DOHH2 (cell line): ENCODE measurements around the gene RBBP6.

Source experiments
- H3F3A ChIP-seq: fragments of 200-600 bp; sonication (generic), shearing (Covaris generic); 2 replicates; pipeline ENCODE4 v1.6.0; 2016; ENCODE audit warnings: antibody characterized with exemption, mild to moderate bottlenecking; ENCODE audit not compliant: control insufficient read depth, insufficient read depth
- H3K27ac ChIP-seq: fragments of 200-600 bp; sonication (generic); 2 replicates; pipeline ENCODE4 v1.5.1; 2014; ENCODE audit warnings: low read depth, mild to moderate bottlenecking, low read length, moderate library complexity
- H3K27me3 ChIP-seq: fragments of 200-600 bp; sonication (generic); 2 replicates; pipeline ENCODE4 v1.6.1; 2014; ENCODE audit warnings: mild to moderate bottlenecking, low read length, mixed read lengths; ENCODE audit not compliant: control insufficient read depth
- H3K36me3 ChIP-seq: fragments of 200-600 bp; sonication (generic); 2 replicates; pipeline ENCODE4 v1.6.1; 2014; ENCODE audit warnings: mild to moderate bottlenecking, low read length, moderate library complexity, mixed read lengths; ENCODE audit not compliant: control insufficient read depth
- H3K4me1 ChIP-seq: fragments of 200-600 bp; sonication (generic); 2 replicates; pipeline ENCODE4 v1.6.1; 2014; ENCODE audit warnings: mild to moderate bottlenecking, low read length, mixed read lengths; ENCODE audit not compliant: control insufficient read depth
- H3K4me2 ChIP-seq: fragments of 200-600 bp; sonication (generic); 2 replicates; pipeline ENCODE4 v1.6.0; 2014; ENCODE audit warnings: mild to moderate bottlenecking, low read length, moderate library complexity
- H3K4me3 ChIP-seq: fragments of 200-600 bp; sonication (generic); 2 replicates; pipeline ENCODE4 v1.5.1; 2014; ENCODE audit warnings: mild to moderate bottlenecking, low read length, mixed read lengths
- H3K79me2 ChIP-seq: fragments of 200-600 bp; sonication (generic); 2 replicates; pipeline ENCODE4 v1.6.1; 2014; ENCODE audit warnings: mild to moderate bottlenecking, low read length, mixed read lengths; ENCODE audit not compliant: control insufficient read depth
- H3K9me2 ChIP-seq: fragments of 200-600 bp; sonication (generic); replicated peaks from 2 replicates; pipeline ENCODE4 v1.6.1; 2014; ENCODE audit warnings: mild to moderate bottlenecking, low read length, mixed read lengths; ENCODE audit not compliant: control insufficient read depth
- H3K9me3 ChIP-seq: fragments of 200-600 bp; sonication (generic); 2 replicates; pipeline ENCODE4 v1.6.1; 2014; ENCODE audit warnings: antibody characterized with exemption, low read length, mixed read lengths; ENCODE audit not compliant: control insufficient read depth, insufficient read depth
- H4K20me1 ChIP-seq: fragments of 200-600 bp; sonication (generic); 2 replicates; pipeline ENCODE4 v1.6.0; 2014; ENCODE audit warnings: low read depth, mild to moderate bottlenecking, antibody characterized with exemption, low read length, moderate library complexity; ENCODE audit not compliant: control insufficient read depth, insufficient read depth
- CTCF ChIP-seq: fragments of 200-600 bp; sonication (generic); IDR thresholded peaks from one replicate; pipeline ENCODE4 v1.5.1; 2014; ENCODE audit warnings: antibody characterized with exemption, mild to moderate bottlenecking, low read depth, low read length; ENCODE audit not compliant: poor library complexity, severe bottlenecking
- EZH2phosphoT487 ChIP-seq: fragments of 200-600 bp; sonication (generic); IDR thresholded peaks from 2 replicates; pipeline ENCODE4 v1.6.1; 2017; ENCODE audit warnings: borderline replicate concordance, mild to moderate bottlenecking, antibody characterized with exemption, low read length, moderate library complexity, mixed read lengths

Gene RBBP6

GRCh38 chr16:24598777-24599437 is 59.5 kb downstream of the RBBP6 start:
- Histone ChIP-seq H3K27me3 (no peaks in the 10 kb centered on the region), H3K4me2 (no peak overlapping the region), H3K4me3 (no peak overlapping the region), H3K36me3 (no peaks in the 10 kb centered on the region), H3K79me2 (no peaks in the 10 kb centered on the region), H3K4me1 (no peaks in the 10 kb centered on the region), H3K9me2 (no peaks in the 10 kb centered on the region), H3F3A (no peaks in the 10 kb centered on the region), H3K9me3 (no peaks in the 10 kb centered on the region), H4K20me1 (no peaks in the 10 kb centered on the region), H3K27ac (no peak overlapping the region)
- TF ChIP-seq EZH2phosphoT487 = no peak
- no peak for TF ChIP-seq CTCF

GRCh38 chr16:24609417-24609739 is 70.0 kb downstream of the RBBP6 start:
- Histone ChIP-seq H3K27ac (no peak overlapping the region), H3K4me1 (peaks cover 10% of the 10 kb centered on the region), H3K27me3 (peaks cover 16% of the 10 kb centered on the region; the same call in 1 of the 2 replicates), H3K79me2 (no peaks in the 10 kb centered on the region), H3K36me3 (no peaks in the 10 kb centered on the region), H3F3A (no peaks in the 10 kb centered on the region), H3K9me3 (no peaks in the 10 kb centered on the region), H3K4me3 (no peak overlapping the region), H3K9me2 (no peaks in the 10 kb centered on the region), H4K20me1 (no peaks in the 10 kb centered on the region), H3K4me2 (peak overlapping the region; percentile 21; the same call in 1 of the 2 replicates)
- no peak for TF ChIP-seq EZH2phosphoT487
- TF ChIP-seq CTCF = no peak

GRCh38 chr16:24609740-24610415 is 70.5 kb downstream of the RBBP6 start:
- Histone ChIP-seq H3K9me3 (no peaks in the 10 kb centered on the region), H3K9me2 (no peaks in the 10 kb centered on the region), H3K4me2 (peak overlapping the region; percentile 21; the same call in 1 of the 2 replicates), H3K4me1 (peaks cover 10% of the 10 kb centered on the region), H4K20me1 (no peaks in the 10 kb centered on the region), H3K79me2 (no peaks in the 10 kb centered on the region), H3K36me3 (no peaks in the 10 kb centered on the region), H3F3A (no peaks in the 10 kb centered on the region), H3K4me3 (no peak overlapping the region), H3K27me3 (peaks cover 16% of the 10 kb centered on the region; the same call in 1 of the 2 replicates), H3K27ac (no peak overlapping the region)
- TF ChIP-seq CTCF = no peak
- no peak for TF ChIP-seq EZH2phosphoT487
